GM23338 (cell line): ENCODE results near the gene ABCB8. TPM values are rescaled to one million over a fixed set of nuclear protein-coding genes. Genes with fewer than 3 reads are reported as not detected.

Experiments
- ATAC-seq: fragments of 200-7000 bp; cut with Tn5 transposase; 3 replicates; pipeline ENCODE4 v1.9.1; 2020
- DNase-seq: peaks from one replicate; pipeline ENCODE4 v3.0.0-alpha.2; 2015; ENCODE audit warnings: low spot score
- H2AFZ ChIP-seq: fragments of 200-600 bp; sonication (generic); 2 replicates; pipeline ENCODE4 v1.8.0; 2016; ENCODE audit warnings: antibody characterized with exemption, mild to moderate bottlenecking, moderate library complexity
- H3F3A ChIP-seq: fragments of 200-600 bp; sonication (generic); replicated peaks from 2 replicates; pipeline ENCODE4 v1.8.0; 2017; ENCODE audit warnings: antibody characterized with exemption, mixed run types, low read depth
- H3K27ac ChIP-seq: fragments of 200-600 bp; sonication (generic); 2 replicates; pipeline ENCODE4 v1.6.1; 2016; ENCODE audit warnings: low read depth
- H3K27me3 ChIP-seq: fragments of 200-600 bp; sonication (generic); 2 replicates; pipeline ENCODE4 v1.8.0; 2016; ENCODE audit warnings: mild to moderate bottlenecking, mixed run types, moderate library complexity; ENCODE audit not compliant: insufficient read depth
- H3K36me3 ChIP-seq: fragments of 200-600 bp; sonication (generic); 2 replicates; pipeline ENCODE4 v1.8.0; 2016; ENCODE audit warnings: mild to moderate bottlenecking; ENCODE audit not compliant: insufficient read depth
- H3K4me1 ChIP-seq: fragments of 200-600 bp; sonication (generic); 2 replicates; pipeline ENCODE4 v1.8.0; 2016; ENCODE audit warnings: mild to moderate bottlenecking, moderate library complexity; ENCODE audit not compliant: insufficient read depth
- H3K4me2 ChIP-seq: fragments of 200-600 bp; sonication (generic); 2 replicates; pipeline ENCODE4 v1.7.1; 2017; ENCODE audit warnings: mixed run types
- H3K4me3 ChIP-seq: fragments of 200-600 bp; sonication (generic); 2 replicates; pipeline ENCODE4 v1.6.1; 2016; ENCODE audit warnings: mixed run types
- H3K79me2 ChIP-seq: fragments of 200-600 bp; sonication (generic); replicated peaks from 2 replicates; pipeline ENCODE4 v1.8.0; 2017; ENCODE audit warnings: mild to moderate bottlenecking; ENCODE audit not compliant: insufficient read depth
- H3K9me2 ChIP-seq: fragments of 200-600 bp; sonication (generic); 2 replicates; pipeline ENCODE4 v1.8.0; 2017; ENCODE audit not compliant: insufficient read depth
- H4K20me1 ChIP-seq: fragments of 200-600 bp; sonication (generic); replicated peaks from 2 replicates; pipeline ENCODE4 v1.8.0; 2017; ENCODE audit warnings: mild to moderate bottlenecking; ENCODE audit not compliant: insufficient read depth
- H3K27ac Mint-ChIP-seq: 2 replicates; pipeline ENCODE4 v1.8.0; 2020; ENCODE audit warnings: inconsistent platforms, mild to moderate bottlenecking, moderate library complexity, mixed read lengths
- H3K27me3 Mint-ChIP-seq: 3 replicates; pipeline ENCODE4 v1.8.0; 2022; ENCODE audit warnings: low read depth, mild to moderate bottlenecking, moderate library complexity, mixed read lengths, inconsistent platforms; ENCODE audit not compliant: insufficient read depth, poor library complexity
- H3K36me3 Mint-ChIP-seq: 3 replicates; pipeline ENCODE4 v1.8.0; 2021; ENCODE audit warnings: low read depth, mild to moderate bottlenecking, inconsistent platforms, moderate library complexity, mixed read lengths
- H3K4me1 Mint-ChIP-seq: 3 replicates; pipeline ENCODE4 v1.8.0; 2020; ENCODE audit warnings: mild to moderate bottlenecking, inconsistent platforms, mixed read lengths
- H3K4me3 Mint-ChIP-seq: 3 replicates; pipeline ENCODE4 v1.8.0; 2021; ENCODE audit warnings: moderate library complexity, mild to moderate bottlenecking, inconsistent platforms, mixed read lengths
- H3K9me3 Mint-ChIP-seq: 3 replicates; pipeline ENCODE4 v1.8.0; 2020; ENCODE audit warnings: moderate library complexity, mild to moderate bottlenecking, inconsistent platforms, mixed read lengths
- CREB1 ChIP-seq: fragments of 250-450 bp; sonication (Bioruptor Pico); IDR thresholded peaks from 2 replicates; pipeline ENCODE4 v1.5.0; 2020; ENCODE audit warnings: low read depth, mild to moderate bottlenecking, moderate library complexity
- EZH2 ChIP-seq: fragments of 200-600 bp; sonication (generic); IDR thresholded peaks from one replicate; pipeline ENCODE4 v1.8.0; 2017; ENCODE audit warnings: antibody characterized with exemption, mild to moderate bottlenecking, low read depth; ENCODE audit not compliant: unreplicated experiment
- EZH2phosphoT487 ChIP-seq: fragments of 200-600 bp; sonication (generic); IDR thresholded peaks from one replicate; pipeline ENCODE4 v1.8.1; 2018; ENCODE audit warnings: antibody characterized with exemption; ENCODE audit not compliant: unreplicated experiment
- JUNB ChIP-seq: IDR thresholded peaks from one replicate; pipeline ENCODE4 v1.6.1; 2016; ENCODE audit warnings: antibody characterized with exemption; ENCODE audit not compliant: unreplicated experiment
- NANOG ChIP-seq: IDR thresholded peaks from 2 replicates; pipeline ENCODE4 v1.6.1; 2016; ENCODE audit warnings: antibody characterized with exemption, borderline replicate concordance
- POLR2AphosphoS5 ChIP-seq: IDR thresholded peaks from 2 replicates; pipeline ENCODE4 v1.6.1; 2016; ENCODE audit warnings: antibody characterized with exemption, low read depth
- REST ChIP-seq: IDR thresholded peaks from one replicate; pipeline ENCODE4 v1.6.1; 2018; ENCODE audit warnings: antibody characterized with exemption; ENCODE audit not compliant: unreplicated experiment
- STAT1 ChIP-seq: IDR thresholded peaks from one replicate; pipeline ENCODE4 v1.6.1; 2016; ENCODE audit warnings: antibody characterized with exemption; ENCODE audit not compliant: unreplicated experiment
- ZNF114 ChIP-seq: fragments of 250-450 bp; sonication (Bioruptor Pico); IDR thresholded peaks from 2 replicates; pipeline ENCODE4 v1.5.0; 2020; ENCODE audit warnings: mild to moderate bottlenecking, moderate library complexity
- ZNF331 ChIP-seq: fragments of 250-450 bp; sonication (Bioruptor Pico); IDR thresholded peaks from 2 replicates; pipeline ENCODE4 v1.5.0; 2020; ENCODE audit warnings: low read depth, mild to moderate bottlenecking, moderate library complexity
- ZNF462 ChIP-seq: fragments of 250-450 bp; sonication (Bioruptor Pico); IDR thresholded peaks from 2 replicates; pipeline ENCODE4 v1.5.0; 2020; ENCODE audit warnings: mild to moderate bottlenecking, moderate library complexity
- polyA plus RNA-seq: library from polyadenylated mRNA; unstranded; fragments of >200 nt; fragmentation: Nextera tagmentation; extraction: Ambion mirVana; gene quantifications from 2 replicates; pipeline ENCODE4 v1.2.1, GENCODE V29; 2016
- total RNA-seq: library from RNA; depleted of rRNA; stranded (reverse); fragments of >200 nt; shearing (Covaris generic); gene quantifications from 2 replicates; pipeline ENCODE4 v1.2.3, GENCODE V29; 2014
- TF ChIP-seq, protein P1 (sequence below): IDR thresholded peaks from 2 replicates; pipeline ENCODE4 v1.6.1; 2016; ENCODE audit warnings: antibody characterized with exemption
- TF ChIP-seq, protein P2 (sequence below), 2 experiments: fragments of 200-600 bp in 1 of 2; sonication (generic) in 1 of 2; conservative IDR thresholded peaks; 2 replicates each; pipeline versions ENCODE4 v1.5.1 to v1.6.1; 2016 to 2017; ENCODE audit warnings: antibody characterized with exemption in 2 of 2, low read depth in 2 of 2, mild to moderate bottlenecking in 2 of 2, moderate library complexity in 1 of 2

The ABCB8 gene
- total and polyA plus RNA-seq, 2 experiments from 2014 or later = 11.4 to 27.1 TPM

DNA sequence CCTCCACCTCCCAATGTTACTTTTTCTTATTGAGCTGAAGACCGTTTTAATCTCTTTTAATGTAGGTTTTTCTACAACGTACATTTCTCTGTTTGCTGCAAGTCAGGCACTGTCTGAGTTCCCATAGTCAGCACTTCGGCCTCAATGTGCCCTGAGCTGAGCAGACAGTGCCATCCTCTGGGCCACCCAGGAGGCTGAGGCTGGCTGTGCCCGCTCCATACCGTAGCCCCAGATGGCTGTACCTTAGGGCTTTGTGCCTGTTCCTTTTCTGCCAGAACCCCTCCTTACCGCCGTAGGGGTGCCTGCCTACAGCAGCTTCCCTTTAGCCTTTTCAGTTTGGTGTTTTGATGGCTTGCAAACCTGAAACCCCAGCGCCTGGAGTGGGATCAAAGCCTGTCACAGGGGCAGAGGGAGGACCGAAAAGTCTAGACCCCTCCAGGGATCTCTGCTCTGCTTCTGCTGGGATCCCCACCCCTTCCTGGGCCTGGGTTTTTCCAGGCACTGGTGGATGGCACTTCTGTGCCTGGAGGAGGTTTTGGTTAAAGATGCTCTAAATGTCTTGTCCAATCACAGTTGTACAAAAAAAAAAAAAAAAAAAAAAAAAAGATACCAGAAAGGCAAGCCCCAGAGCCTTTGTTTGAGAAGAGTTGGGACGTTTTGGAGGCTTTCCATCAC lies 67.0 kb downstream of the ABCB8 start:
- Histone ChIP-seq H3K79me2 (peaks cover 99% of the 10 kb centered on the region), H3K4me3 (no peak overlapping the region), H3F3A (0 out of 2 replicates have a peak, but pooled peaks cover 2% of the 10 kb centered on the region), H3K27me3 (peaks cover 2% of the 10 kb centered on the region; the same call in 1 of the 2 replicates), H3K36me3 (no peaks in the 10 kb centered on the region), H3K9me2 (no peaks in the 10 kb centered on the region), H3K27ac (no peak overlapping the region), H3K4me2 (no peak overlapping the region), H4K20me1 (peaks cover 56% of the 10 kb centered on the region), H3K4me1 (peaks cover 11% of the 10 kb centered on the region), H2AFZ (no peak overlapping the region)
- Mint-ChIP-seq H3K4me3 (no peak overlapping the region), H3K27me3 (peaks cover 13% of the 10 kb centered on the region), H3K27ac (no peak overlapping the region), H3K9me3 (no peaks in the 10 kb centered on the region; the same call in 2 of the 3 replicates), H3K36me3 (peaks cover 17% of the 10 kb centered on the region; the same call in 2 of the 3 replicates), H3K4me1 (peaks cover 24% of the 10 kb centered on the region)
- no peak for ATAC-seq
- TF ChIP-seq NANOG = no peak
- no peak for TF ChIP-seq CREB1 (CRISPR knock-in tag)
- no peak for TF ChIP-seq STAT1
- TF ChIP-seq, protein P1, sequence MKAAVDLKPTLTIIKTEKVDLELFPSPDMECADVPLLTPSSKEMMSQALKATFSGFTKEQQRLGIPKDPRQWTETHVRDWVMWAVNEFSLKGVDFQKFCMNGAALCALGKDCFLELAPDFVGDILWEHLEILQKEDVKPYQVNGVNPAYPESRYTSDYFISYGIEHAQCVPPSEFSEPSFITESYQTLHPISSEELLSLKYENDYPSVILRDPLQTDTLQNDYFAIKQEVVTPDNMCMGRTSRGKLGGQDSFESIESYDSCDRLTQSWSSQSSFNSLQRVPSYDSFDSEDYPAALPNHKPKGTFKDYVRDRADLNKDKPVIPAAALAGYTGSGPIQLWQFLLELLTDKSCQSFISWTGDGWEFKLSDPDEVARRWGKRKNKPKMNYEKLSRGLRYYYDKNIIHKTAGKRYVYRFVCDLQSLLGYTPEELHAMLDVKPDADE = no peak
- TF ChIP-seq ZNF114 = no peak
- TF ChIP-seq, protein P2, sequence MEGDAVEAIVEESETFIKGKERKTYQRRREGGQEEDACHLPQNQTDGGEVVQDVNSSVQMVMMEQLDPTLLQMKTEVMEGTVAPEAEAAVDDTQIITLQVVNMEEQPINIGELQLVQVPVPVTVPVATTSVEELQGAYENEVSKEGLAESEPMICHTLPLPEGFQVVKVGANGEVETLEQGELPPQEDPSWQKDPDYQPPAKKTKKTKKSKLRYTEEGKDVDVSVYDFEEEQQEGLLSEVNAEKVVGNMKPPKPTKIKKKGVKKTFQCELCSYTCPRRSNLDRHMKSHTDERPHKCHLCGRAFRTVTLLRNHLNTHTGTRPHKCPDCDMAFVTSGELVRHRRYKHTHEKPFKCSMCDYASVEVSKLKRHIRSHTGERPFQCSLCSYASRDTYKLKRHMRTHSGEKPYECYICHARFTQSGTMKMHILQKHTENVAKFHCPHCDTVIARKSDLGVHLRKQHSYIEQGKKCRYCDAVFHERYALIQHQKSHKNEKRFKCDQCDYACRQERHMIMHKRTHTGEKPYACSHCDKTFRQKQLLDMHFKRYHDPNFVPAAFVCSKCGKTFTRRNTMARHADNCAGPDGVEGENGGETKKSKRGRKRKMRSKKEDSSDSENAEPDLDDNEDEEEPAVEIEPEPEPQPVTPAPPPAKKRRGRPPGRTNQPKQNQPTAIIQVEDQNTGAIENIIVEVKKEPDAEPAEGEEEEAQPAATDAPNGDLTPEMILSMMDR (conservative IDR thresholded peaks at IDR 0.05; ENCODE audit: low read depth in 2 of 2) = no peak; a peak in 1 of 4 replicates
- no peak for TF ChIP-seq EZH2
- TF ChIP-seq POLR2AphosphoS5 = no peak
- no peak for TF ChIP-seq ZNF331 (CRISPR knock-in tag)
- no peak for TF ChIP-seq ZNF462 (CRISPR knock-in tag)
- TF ChIP-seq REST = no peak
- TF ChIP-seq JUNB = no peak
- TF ChIP-seq EZH2phosphoT487 = no peak
- no peak for DNase-seq
